HG03575 (cell line): Measurements from ENCODE around the gene SYT14.
"Not testable (repeated sequence)": the region's sequence is repeated elsewhere in the genome, so short reads cannot be mapped to it uniquely, and the experiment has no call there.

Source experiments
- ATAC-seq: cut with Tn5 transposase; IDR thresholded peaks from one replicate; pipeline ENCODE4 v1.9.1; 2021; ENCODE audit not compliant: unreplicated experiment, insufficient number of reproducible peaks, low FRiP score; ENCODE audit errors: extremely low read depth

SYT14 gene

DNA sequence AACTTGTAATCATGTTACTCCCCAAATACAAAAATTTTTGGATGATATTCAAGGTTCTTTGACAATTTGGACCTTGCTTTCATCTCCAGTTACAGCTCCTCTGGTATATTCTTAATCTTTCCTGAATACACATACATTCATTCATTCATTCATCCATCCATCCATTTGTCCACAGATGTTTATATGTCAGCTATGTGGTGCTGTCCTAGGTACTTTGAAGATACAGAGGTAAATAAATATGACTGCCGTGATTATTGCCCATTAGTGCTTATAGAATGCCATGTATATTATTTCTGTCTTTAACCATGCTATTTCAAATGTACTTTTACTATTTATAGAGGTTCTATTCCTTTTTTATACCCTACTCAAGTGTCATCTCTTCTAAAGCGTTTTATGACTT, 72.1 kb downstream of the SYT14 start:
- ATAC-seq = no peak

DNA sequence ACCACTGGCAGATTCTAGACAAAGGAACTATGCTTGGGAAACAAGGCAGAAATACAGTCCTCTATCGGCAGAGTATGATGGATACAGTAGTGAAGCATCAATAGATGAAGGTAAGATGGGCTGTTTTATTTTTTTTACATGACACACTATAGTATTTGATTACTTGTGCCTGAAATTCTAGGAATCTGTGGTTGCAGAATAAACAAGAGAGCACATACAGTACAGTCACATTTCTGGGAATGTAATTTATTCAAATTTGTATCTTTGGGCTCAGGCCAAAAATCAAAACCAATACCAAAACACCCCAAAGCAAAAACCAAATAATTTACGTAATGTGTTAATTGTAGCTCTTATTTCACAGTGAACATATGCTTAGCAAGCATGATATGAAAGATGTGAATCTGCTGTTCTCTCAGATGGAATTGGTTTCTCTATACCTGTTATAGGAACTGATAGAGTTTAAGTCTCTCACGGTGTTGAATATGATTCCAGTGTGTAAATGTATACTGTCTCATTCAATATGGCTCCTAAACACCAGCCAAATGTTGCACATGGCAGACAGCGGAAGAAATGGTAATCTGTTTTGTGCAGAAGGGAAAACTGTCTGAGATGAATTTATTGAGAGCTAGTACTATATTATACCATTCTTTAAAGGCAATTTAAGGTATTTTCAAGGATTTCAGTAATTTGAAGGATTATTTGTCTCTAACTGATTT, 83.3 kb downstream of the SYT14 start:
- ATAC-seq = no peak

DNA sequence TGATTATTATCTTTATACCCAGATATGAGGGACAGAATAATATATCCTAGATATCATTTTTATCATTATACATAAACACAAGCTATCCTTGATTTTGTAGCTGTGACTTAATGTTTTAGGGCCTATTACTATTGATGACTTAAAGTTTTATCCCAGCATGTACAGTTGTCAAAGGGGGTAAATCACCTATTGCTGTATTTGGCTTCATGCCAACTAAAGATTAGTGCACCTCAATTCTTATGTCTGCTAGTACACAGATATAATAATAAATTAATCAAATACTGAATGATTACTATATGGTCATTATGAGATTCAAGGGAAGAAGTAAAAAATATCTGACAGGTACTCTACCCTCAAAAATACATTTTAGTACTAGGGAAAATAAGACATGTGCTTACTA, 84.0 kb downstream of the SYT14 start:
- no peak for ATAC-seq

DNA sequence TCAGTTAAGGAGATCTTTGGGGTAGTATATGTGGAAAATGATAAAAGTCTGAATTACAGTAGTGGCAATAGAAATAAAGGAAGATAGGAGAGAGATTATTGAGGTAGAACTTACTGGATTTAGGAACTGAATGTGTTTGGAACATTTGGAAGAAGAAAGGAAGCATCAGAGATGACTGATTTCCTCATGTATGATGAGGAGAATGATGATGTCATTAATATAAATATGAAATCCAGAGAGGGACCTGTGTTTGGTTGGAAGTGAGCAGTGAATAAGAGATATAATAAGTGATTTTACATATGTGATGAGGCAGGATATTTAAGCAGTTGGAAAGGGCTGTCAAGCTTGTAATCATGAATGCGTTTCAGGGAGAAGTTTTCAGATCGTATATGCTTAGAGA, 86.3 kb downstream of the SYT14 start:
- no peak for ATAC-seq

DNA sequence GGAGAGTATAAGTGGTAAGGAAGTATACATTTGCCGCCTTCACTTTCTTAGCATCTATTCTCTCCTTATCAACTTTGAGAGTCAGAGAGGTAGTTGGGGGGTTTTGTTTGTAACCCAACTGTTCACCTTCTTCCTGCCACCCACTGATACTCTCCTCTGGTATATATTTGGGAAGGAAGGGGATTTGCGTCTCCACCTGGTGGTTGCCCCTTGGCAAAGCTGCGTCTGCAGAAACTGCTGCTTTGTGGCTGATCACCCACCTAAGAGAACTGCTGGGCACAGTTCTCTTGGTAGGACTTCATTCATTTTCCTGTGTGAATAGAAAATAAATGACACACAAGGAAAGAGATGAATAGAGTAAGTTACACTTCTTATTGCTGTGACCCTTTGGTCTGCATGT, 87.0 kb downstream of the SYT14 start:
- ATAC-seq = no peak

DNA sequence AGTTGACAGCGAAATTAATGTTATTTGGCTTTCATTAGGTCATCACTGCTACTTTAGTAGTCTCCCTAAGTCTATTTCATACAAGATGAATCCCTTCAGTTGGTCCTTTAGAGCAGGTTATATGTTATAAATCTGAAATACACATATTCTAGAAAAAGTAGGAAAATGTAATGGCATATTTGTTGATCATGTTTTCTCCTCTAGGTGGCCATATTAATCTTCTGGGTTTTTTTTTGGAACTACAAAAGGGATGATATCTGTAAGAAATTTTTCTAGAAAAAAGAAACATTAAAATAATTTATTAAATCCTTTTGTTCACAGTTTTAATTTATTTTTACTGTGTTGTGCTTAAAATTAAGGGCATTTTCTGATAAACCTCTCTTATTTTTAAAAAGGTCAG, 87.9 kb downstream of the SYT14 start:
- no peak for ATAC-seq

DNA sequence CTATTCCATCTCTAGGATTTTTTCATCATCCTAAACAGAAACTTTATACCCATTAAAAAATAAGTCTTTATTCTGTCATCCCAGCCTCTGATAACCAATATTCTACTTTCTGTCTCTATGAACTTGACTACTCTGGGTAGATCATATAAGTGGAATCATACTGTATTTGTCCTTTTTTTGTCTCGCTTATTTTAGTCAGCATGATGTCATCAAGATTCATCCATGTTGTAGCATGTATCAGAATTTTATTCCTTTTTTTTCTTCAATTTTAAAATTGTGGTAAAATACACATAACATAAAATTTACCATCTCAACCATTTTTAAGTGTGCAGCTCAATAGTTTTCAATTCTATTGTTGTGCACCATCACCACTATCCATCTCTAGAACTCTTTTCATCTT, 90.0 kb downstream of the SYT14 start:
- no peak for ATAC-seq

DNA sequence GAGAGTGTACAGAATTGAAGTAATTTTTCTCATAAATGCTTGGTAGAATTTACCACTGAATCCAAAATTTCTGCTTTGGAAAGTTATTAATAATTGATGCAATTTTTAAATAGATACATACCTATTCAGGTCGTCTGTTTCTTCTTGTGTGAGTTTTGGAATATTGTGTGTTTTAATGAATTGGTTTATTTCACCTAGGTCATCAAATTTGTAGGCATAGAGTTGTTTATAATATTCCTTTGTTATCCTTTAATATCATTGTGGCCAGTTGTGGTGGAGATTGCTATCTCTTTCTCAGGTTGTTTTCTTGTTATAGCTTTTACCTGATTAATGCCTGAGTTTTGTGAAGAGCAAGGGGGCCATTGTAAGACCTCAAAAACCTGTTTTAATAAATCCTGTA, 93.5 kb downstream of the SYT14 start:
- ATAC-seq = no peak

DNA sequence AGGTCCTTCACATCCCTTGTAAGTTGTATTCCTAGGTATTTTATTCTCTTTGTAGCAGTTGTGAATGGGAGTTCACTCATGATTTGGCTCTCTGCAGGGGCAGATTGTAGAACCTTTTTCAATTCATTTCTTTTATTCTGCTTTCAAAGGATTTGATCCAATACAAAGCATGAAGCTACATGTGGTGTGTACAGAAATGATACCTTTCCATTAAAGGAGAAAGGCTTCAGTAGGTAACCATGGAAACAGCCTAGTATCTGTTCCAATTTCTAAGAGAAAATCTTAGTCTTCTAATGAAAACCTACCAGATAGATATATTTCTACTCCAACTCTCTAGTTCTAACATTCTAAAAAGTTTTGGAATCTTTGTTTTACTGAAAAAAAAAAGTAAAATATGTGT, 105.0 kb downstream of the SYT14 start:
- ATAC-seq = no peak

DNA sequence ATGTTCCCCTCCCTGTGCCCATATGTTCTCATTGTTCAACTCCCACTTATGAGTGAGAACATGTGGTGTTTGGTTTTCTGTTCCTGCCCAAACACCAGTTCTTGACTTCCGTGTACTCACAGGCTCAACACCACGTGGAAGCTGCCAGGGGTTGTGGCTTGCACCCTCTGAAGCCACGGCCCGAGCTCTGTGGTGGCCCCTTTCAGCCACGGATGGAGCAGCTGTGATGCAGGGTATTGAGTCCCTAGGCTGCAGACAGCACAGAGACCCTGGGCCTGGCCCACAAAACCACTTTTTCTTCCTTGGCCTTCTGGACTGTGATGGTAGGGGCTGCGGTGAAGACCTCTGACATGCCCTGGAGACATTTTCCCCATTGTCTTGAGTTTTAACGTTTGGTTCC, 111.6 kb downstream of the SYT14 start:
- ATAC-seq = no peak

DNA sequence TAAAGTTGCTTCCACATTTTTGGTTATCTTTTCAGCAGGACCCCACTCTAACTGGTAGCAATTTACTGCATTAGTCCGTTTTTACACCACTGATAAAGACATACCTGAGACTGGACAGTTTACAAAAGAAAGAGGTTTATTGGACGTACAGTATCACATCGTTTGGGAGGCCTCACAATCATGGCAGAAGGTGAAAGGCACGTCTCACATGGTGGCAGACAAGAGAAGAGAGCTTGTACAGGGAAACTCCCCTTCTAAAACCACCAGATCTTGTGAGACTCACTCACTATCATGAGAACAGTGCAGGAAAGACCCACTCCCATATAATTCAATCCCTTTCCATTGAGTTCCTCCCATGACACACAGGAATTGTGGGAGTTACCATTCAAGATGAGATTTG, 112.5 kb downstream of the SYT14 start:
- ATAC-seq = not testable (repeated sequence)

DNA sequence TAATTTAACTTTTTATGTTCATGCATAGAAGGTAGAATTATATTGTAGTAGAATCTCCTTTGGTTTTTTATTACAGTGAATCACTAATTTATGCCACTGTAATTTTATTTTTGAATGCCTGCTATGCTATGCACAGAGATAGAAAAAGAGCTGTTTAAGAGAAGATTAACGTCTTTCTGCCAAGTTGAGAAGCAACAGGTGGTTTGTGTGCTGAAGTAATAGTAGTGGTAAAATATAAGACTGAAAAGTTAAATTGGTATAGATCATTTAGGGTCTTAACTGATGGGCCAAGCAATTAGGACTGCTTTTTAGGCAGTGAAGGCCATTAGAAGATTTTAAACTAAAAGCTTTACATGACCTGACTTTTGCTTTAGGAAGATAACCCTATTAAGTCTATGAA, 115.1 kb downstream of the SYT14 start:
- ATAC-seq = no peak

DNA sequence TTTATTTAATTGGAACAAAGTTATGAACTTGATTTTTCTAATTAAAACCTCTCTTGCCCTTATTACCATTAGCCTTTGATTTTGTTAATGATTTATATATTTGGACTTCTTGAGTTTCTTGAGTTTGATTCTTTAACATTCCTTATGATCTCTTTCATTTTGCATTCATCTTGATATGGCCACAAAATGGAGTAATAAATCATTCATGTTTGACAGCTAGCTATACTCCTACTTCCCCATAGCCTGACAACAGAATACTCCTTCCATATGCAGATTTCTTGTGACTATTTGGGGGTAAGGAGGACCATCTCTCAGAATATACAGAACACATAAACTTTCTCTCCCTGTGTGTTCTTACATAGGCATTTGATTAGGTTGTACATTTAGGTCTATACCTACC, 119.6 kb downstream of the SYT14 start:
- no peak for ATAC-seq

DNA sequence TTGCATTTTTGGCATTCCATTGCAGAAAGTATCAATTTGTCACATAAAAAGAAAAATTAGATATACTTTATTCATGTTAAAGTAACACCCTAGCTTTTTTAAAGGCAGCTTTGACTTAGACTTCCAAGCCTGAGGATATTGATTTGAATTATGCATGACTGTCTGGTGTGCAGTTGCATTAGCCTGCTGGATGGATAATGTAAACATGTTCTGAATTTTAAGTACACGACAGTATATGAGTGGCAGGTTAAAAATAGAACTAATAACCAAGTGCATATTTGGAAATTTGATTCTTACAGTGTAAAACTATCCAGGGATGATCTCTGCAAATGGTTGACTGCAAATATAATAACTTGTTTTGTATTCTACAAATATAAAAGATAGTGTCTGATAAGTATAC, 124.0 kb downstream of the SYT14 start:
- no peak for ATAC-seq

DNA sequence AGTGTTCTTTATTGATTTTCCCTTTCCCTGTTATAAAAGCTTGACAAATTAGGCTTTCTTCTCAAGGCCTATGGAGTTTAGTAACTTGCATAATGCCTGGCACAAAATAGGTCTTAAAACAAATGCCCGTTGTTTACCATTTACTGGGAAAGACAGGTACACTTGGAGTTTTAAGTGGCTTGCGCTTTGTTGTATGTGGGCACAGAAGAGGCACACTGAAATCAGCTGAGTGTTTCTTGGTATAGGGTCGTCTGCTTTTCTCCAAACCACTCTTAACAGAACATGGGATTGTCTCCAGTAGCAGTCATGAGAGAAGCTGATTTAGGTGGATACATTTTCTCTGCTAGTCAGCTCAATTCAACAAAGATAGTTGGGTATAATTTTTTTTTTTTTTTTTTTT, 132.5 kb downstream of the SYT14 start:
- no peak for ATAC-seq

DNA sequence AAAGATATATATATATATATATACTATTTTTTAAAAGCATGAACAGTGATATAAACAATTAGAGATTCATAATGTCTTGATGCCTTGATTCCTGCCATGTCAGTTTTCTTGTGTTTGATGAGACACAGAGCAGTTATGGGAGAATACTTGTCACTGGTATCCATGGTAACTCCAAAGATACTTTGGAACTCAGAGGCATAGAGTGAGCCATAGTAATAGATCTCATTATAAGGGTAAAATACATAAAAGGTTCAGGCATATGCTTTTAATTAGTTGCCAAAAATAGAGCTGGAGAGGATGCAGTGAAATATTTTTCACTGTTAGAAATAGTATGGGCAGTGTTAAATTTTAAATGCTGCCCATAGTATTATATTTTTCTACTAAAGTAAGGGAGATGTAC, 134.1 kb downstream of the SYT14 start:
- ATAC-seq = no peak

DNA sequence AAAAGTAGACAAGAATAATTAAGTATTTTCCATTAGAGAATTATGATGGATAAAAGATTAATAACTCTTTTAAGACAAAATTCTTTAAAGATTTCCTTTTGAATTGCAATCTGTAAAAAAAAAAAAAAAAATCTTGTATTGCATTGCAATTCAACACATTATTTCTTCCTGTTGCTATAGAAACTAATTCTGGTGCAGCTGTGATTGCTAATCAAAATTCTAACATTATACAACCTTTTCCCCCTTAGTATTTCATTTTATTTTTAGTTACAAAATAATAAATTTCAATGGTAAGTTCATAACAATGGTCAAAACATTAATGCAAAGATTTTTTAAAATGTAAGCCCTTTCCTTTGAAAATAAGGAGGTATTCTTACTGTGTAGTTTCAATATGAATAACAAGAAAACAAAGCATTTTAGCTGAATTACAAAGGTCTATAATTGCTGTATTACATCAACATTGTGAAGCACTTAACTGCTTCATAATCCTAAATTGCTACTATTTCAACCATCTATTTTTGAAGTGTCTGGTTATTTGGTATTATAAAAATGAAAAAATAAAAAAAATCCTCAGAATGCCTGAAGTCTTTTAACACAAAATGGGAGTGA, 135.0 kb downstream of the SYT14 start:
- ATAC-seq = no peak

DNA sequence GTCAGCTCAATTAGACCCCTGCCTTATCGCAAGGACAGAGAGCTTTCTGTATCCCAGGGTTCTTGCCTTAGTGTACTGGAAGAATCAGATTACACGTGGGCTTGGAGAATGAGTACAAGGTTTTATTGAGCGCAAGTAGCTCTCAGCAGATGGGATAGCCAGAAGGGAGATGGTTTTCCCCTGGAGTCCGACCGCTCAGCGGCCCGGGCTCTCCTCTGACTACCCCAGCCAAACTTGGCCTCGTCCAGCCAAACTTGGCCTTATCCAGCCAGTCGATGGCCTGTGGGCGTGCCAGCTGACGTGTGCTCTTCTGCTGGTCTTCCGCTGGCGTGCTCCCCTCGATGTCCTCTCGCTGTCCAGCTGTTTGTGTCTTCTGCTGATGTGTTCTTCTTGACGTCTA, 136.9 kb downstream of the SYT14 start:
- no peak for ATAC-seq

DNA sequence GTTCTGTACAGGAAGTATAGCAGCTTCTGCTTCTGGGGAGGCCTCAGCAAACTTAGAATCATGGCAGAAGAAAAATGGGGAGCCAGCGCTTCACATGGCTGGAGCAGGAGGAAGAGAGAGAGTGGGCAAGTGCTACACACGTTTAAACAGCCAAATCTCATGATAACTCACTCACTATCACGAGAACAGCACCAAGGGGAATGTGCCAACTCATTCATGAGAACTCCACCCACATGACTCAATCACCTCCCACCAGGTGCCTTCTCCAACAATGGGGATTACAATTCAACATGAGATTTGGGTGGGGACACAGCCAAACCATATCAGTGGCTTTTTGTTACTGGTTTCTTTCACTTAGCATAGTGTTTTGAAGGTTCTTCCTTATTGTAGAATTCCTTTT, 138.6 kb downstream of the SYT14 start:
- no peak for ATAC-seq

DNA sequence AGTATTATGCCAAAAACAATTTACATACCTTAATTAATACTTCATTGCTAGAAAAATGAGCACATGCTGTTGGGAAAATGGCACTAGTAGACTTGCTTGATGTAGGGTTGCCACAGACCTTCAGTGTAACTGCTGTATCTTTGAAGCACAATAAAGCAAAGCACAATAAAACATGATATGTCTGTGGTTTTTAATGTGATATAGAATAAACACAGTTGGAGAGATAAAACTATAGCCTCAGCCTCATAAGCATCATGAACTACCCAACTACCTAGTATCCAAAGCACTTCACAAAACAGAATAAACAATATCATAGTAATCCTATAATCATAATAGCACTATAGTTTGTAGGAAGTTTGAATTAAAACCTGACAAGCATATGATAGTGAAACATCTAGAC, 143.5 kb downstream of the SYT14 start:
- no peak for ATAC-seq

DNA sequence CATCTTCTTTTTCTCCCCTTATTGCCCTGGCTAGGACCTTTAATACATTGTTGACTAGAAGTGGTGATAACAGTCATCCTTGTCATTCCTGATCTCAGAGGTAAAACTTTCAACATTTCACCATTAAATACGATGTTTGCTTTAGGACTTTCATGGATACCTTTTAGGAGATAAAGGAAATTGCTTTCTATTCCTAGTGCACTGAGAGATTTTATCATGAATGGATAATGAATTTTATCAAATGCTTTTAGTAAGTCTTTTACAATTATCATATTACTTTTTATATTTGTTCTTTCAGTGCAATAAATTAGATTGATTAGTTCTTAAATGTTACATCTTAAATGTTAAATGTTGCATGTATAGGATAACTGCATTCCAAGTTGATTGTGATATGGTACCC, 147.3 kb downstream of the SYT14 start:
- ATAC-seq = no peak
